22Rv1 (cell line): ENCODE measurements around the gene TRO.

ENCODE experiments used
- H3K27ac ChIP-seq: fragments of 450-650 bp; 2 replicates; pipeline ENCODE4 v1.5.1; 2017
- CTCF ChIP-seq: fragments of 450-650 bp; IDR thresholded peaks from 2 replicates; pipeline ENCODE4 v1.5.1; 2017; ENCODE audit warnings: mild to moderate bottlenecking
- ZFX ChIP-seq: fragments of 450-650 bp; IDR thresholded peaks from 2 replicates; pipeline ENCODE4 v1.6.1; 2017; ENCODE audit warnings: antibody characterized with exemption, borderline replicate concordance

Gene TRO

GRCh38 chrX:54920610-54921426, at the start of gene TRO:
TRO (plus strand) TSS chrX:54920824; CDS start chrX:54922247, 1,423 bp downstream.
- no peak within 1 kb of the TSS for H3K27ac ChIP-seq
- TF ChIP-seq CTCF (no peak), ZFX (no peak)

GRCh38 chrX:54885740-54886139, 34.9 kb upstream of the TRO start:
- no peak overlapping the region for H3K27ac ChIP-seq
- TF ChIP-seq CTCF (no peak), ZFX (no peak)

GRCh38 chrX:54891573-54891972, 29.1 kb upstream of the TRO start:
- TF ChIP-seq ZFX (no peak), CTCF (peak; percentile 53)

GRCh38 chrX:54894159-54894558, 26.5 kb upstream of the TRO start:
- no peak overlapping the region for H3K27ac ChIP-seq
- TF ChIP-seq CTCF (no peak), ZFX (no peak)

More at GRCh38 chrX:54891573-54891972, 29.1 kb upstream of the TRO start:
- H3K27ac ChIP-seq = no peak overlapping the region

- TF ChIP-seq ZFX (no peak), CTCF (no peak)
- no peak overlapping the region for H3K27ac ChIP-seq
Measured at GRCh38 chrX:54909941-54910340, 10.7 kb upstream of the TRO start.

GRCh38 chrX:54921427-54922021, 900 bp downstream of the TRO start:
- TF ChIP-seq CTCF (no peak), ZFX (no peak)
- H3K27ac ChIP-seq = no peak overlapping the region

- no peak overlapping the region for H3K27ac ChIP-seq
- TF ChIP-seq CTCF = no peak
- no peak for TF ChIP-seq ZFX
Measured at GRCh38 chrX:54922547-54922946, 1.9 kb downstream of the TRO start.
